Suppressor macrophage (primary cell): Measurements from ENCODE around the gene NSMCE1.
"Not testable (repeated sequence)": the region's sequence is repeated elsewhere in the genome, so short reads cannot be mapped to it uniquely, and the experiment has no call there.

Experiments
- DNase-seq, 4 experiments: peaks; one replicate each; pipeline ENCODE4 v3.0.0-alpha.2; 2020 to 2022

The NSMCE1 gene

DNA sequence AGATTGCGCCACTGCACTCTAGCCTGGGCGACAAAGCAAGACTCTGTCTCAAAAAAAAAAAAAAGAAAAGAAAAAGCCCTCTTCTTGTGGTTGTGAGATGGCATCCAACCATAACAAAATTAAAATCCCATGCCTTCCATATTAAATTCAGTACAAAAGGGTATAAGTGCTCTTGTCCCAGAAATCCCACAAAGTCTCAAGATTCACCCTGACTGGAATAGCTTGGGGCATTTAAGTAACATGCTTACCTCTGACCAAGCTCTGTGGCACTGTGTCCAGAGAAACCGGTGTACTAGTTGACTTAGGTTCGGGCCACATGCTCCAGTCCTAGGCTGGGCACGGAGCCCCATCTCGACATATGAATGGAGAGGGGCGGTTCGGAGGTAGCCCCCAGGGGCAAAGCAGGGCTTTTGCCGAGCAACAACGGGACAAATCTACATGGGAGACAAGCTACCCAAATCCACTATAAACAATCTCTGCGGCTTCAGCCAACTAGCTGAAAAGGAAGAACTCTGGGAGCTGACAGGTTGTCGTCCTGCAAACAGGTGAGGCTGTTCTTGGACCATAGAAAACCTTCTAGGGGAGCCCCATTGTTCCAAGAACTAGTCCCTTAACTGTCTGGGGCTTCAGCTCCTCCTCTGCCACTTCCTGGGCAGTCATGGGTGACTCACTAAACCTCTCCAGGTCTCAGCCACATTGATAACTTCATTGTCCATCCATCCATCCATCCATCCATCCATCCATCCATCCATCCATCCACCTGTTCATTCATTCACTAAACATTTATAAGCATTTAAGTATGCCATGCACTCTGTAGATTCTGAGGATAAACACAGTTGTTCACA is 34.9 kb upstream of the NSMCE1 start:
- no peak for DNase-seq

DNA sequence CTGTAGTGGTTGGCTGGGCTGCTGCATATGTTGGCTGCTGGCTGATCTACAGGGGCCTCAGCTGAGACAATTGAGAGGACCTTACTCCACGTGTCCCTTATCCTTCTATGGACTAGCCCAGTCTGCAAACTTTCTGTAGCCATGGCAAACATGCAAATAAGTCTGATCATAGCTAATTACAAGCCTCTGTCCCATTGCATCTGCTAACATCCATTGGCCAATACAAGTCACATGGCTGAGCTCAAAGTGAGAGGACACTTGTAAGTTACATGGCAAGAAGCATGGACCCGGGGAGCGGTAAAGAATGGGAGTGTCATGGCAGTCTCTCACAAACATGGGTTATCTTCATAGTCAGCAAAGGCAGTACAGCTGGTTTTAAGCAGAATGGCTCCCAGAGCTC is 33.6 kb upstream of the NSMCE1 start:
- no peak for DNase-seq

DNA sequence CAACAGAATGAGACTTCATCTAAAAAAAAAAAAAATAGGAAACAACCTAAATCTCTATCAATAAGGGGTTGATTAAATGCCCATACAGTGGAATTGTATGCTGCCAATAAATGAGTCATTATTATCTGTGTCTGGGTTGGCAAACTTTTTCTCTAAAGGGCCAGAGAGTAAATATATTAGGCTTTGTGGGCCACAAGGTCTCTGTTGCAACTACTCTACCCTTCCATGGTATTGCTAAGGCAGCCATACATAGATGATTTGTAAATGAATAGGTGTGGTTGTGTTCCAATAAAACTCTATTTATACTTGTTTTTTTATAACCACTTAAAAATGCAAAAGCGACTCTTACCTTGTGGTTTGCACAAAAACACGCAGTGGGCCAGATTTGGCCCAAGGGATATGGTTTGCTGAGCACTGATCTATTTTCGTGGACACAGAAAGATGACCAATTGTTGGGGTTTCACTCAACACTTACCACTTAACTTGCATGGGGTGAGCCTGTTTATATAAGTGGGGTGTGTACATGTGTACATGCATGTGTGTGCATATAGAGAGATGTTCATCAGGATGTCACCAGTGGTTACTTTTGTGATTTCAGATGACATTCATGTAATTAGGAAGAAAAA is 32.8 kb upstream of the NSMCE1 start:
- no peak for DNase-seq

GRCh38 chr16:27298132-27298531 is 29.6 kb upstream of the NSMCE1 start:
- DNase-seq: no peak

DNA sequence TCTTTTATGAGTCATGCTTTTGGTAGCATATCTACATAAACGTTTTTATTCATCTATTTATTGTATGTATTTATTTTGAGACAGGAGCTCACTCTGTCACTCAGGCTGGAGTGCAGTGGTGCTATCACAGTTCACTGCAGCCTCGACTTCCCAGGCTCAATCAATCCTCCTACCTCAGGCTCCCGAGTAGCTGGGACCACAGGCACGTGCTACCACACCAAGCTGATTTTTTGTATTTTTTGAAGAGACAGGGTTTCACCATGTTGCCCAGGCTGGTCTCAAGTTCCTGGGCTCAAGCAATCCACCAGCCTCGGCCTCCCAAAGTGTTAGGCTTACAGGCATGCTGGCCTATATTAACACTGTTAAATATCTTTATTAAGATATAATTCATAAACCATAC is 24.8 kb upstream of the NSMCE1 start:
- DNase-seq: no peak

DNA sequence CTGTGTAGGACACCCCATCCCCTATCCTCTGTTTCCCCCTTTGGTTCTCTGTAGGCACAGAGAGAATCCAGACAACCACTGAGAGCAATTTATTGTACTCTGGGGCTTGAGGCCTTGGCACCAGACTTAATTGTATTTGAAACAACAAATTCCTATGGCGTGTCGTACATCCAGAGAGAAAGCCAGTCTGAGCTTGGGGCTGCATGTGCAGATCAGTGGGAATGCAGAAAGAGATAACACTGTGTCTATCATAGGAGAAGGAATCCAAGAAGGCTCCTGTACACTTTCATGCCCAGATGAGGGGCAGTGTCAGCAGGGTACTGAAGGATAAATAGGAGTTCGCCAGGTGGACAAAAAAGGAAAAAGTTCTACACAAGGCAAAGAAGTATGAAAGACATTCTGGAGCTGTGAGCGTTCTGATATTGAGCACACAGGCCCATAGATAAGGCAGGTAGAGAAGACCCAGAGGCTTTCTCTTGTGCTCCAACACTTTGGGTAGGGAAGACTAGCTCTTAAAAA is 23.2 kb upstream of the NSMCE1 start:
- DNase-seq: no peak

DNA sequence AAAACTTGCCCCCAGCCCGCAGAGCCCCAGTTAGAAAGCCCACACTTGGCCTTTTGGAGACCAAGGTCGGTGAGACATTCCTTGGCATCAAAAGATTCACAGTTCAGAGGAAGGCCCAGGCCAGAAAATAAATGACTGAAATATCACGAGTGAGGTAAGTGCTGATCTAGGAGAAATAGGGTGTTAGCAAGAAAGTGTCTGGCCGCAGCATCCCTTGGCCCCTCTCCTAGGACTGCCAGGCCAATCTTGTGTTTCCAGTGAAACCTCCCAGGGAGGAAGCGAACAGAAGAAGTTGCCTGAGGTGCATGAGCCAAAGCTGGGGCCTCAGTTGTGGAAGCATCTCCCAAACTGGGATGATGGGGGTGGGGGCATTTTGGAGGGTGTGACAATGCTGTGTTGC is 22.5 kb upstream of the NSMCE1 start:
- no peak for DNase-seq

- DNase-seq: no peak
These were observed 22.0 kb upstream of the NSMCE1 start for GRCh38 chr16:27290562-27290961.

DNA sequence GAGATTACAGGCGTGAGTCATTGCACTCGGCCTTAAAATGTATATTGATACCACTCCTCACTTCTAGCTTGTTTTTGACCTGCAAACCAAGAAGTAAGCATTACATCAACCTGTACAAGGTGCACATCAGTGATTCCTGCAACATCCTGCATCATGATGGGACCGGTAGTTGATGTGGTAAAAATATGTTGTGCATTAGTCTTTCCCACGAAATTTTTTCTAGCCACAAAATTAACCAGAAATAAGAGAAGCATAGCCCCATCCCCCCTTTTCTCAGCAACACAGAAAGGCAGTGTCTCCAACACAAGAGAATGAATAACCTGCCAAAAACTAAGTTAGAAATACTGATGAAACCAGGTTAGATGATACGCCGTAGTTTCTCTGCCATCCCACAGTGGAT is 21.1 kb upstream of the NSMCE1 start:
- DNase-seq: no peak

GRCh38 chr16:27288313-27288712 is 19.7 kb upstream of the NSMCE1 start:
- not testable (repeated sequence) for DNase-seq

GRCh38 chr16:27287887-27288286 is 19.3 kb upstream of the NSMCE1 start:
- peak; percentile 65 to 87 (median 78) for DNase-seq

DNA sequence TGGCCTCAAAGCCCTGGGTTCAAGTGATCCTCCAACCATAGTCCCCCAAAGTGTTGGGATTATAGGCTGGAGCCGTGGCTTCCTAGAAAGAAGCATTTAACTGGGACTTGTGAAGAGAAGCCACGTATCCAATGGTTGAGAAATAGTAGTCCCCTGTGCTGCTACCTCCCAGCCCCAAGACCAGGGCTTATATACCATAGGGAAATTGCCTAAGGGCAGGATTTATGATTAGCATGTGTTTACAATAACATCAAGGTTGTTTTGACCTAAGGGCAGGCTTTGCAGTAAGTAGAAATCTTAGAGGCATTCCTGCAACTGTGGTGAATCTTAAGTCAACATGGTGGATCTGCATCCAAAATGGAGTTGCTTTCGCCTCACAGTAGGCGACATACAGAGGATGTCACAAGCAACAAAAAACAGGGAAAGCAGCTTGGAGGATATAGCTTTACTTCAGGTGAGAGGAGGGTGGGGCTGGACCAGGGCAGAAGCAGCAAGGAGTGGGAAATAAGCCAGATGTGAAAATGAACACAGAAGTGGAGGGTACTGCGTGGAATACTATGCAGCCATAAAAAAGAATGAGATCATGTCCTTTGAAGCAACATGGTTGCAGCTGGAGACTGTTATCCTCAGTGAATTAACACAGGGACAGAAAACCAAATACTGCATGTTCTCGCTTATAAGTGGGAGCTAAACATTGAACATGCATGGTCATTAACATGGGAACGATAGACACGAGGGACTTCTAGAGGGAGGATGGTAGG is 18.7 kb upstream of the NSMCE1 start:
- DNase-seq: no peak

DNA sequence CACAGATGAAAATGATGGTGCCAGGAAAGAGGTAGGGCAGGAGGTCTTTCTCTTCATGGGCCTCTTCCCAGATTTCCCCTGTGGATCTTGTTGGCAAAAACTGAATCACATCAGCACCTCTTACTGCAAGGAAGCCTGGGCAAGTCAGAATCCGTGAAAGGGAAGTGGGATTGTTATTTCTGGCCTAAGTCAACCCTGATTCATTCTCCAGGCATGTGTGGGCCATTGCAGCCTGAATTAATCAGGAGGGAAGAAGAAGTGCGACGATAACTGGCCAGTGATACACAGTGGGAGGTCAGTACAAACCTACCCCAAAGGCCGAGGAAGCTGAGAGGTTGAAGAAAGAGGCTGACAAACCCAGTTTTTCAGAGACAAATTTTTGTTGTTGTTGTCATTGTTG is 17.9 kb upstream of the NSMCE1 start:
- DNase-seq: peak; percentile 81 to 91 (median 86)

- peak; percentile 77 to 88 (median 84) for DNase-seq
These were observed 17.2 kb upstream of the NSMCE1 start for GRCh38 chr16:27285676-27286196.

DNA sequence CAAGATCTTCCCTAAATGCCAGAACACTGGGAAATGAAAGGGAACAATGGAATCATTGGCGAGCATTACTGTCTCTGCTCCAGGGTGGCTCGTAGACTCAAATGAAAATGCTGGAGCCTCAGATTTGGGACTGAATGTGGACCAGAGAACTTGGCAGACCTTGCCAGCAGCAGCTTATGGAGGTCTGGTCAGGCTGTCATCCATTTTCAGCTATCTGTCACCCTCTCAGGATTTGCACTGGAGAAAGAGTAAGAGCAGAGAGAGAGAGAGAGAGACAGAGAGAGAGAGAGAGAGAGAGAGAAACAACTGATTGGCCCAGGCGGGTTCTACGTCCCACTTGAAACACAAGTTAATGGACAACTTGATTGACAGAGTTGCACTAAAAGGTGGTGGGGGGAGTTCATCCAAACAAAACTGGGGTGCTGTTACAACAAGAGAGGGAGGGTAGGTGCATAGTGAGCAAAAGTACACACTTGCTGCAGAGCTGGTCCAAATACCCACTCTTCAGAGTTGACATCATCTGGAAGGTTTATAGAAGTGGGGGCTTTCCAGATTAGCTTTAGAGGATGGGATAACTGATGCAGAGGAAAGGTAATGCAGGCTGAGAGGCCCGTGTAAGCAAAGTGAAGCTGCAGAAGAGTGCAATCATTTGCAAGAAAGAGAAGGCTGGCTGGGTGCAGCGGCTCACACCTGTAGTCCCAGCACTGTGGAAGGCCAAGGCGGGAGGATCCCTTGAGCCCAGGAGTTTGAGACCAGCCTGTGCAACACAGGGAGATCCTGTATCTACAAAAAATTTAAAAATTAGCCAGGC is 16.5 kb upstream of the NSMCE1 start:
- no peak for DNase-seq

DNA sequence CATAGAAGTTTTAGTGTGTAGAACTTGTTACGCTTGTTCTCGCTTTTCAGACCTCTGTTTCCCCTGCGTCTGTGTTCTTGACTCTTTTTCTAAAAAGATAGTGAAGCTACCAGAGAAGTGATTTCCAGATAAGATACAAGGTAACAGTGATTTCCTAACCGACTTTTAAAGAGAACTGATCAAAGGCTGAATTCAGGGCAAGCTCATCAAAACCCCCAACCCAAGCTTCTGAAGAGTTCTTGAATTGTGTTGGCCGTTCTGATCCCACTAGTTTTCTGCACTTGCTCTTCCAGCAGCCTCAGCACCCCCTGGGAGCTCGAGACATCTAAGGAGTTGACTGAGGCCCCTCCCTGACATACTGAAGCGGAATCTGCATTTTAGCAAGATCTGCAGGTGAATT is 12.7 kb upstream of the NSMCE1 start:
- DNase-seq: no peak

DNA sequence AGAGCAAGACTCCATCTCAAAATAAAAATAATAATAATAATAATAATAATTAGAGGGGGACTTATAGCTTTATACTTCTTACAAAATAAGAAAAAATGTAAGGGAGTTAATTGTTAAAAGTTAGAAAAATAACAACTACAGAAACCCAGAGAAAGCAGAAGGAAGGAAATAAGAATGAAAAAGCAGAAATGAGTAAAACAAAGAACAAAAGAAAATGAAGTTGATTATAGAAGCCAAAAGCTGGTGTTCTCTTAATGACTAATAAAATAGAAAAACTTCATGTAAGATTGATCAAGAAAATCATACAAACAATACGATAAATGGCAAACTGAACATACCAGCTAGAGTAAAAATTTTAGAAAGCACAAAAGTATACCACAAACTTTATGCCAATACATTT is 6.8 kb upstream of the NSMCE1 start:
- DNase-seq: peak in 2 of 4 experiments; percentile 19 to 37

GRCh38 chr16:27274424-27274874 is 5.9 kb upstream of the NSMCE1 start:
- DNase-seq: not testable (repeated sequence)

GRCh38 chr16:27273670-27274423 is 5.3 kb upstream of the NSMCE1 start:
- peak; percentile 12 to 42 (median 32) for DNase-seq

DNA sequence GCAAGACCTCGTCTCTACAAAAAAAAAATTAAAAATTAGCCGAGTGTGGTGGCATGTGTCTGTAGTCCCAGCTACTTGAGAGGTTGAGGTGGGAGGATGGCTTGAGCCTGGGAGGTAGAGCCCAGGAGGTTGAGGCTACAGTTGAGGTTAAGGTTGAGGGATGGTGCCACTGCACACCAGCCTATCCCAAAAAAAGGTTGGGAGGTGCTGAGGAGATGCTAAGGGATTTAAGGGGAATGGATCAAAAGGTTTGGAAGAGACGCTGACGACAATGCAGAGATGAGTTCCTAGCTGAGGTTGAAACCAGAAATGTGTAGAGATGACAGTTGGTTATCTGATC is 4.7 kb upstream of the NSMCE1 start:
- DNase-seq: no peak

DNA sequence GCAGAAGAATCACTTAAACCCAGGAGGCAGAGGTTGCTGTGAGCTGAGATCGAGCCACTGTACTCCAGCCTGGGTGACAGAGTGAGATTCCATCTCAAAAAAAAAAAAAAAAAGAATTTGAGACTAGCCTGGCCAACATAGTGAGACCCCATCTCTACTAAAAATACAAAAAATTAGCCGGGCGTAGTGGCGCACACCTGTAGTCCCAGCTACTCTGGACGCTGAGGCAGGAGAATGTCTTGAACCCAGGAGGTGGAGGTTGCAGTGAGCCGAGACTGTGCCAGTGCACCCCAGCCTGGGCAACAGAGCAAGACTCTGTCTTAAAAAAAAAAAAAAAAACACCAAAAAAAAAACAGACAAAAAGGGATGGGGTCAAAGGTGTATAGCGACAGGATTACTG is 4.1 kb upstream of the NSMCE1 start:
- DNase-seq: not testable (repeated sequence)
